VCaP (cell line): Measurements from ENCODE around the gene SLC19A1.

Source experiments
- H3K27ac ChIP-seq: fragments of 450-650 bp; 2 replicates; pipeline ENCODE4 v1.5.1; 2017
- TF ChIP-seq, protein P1 (sequence below): fragments of 450-650 bp; conservative IDR thresholded peaks from 2 replicates; pipeline ENCODE4 v1.5.1; 2017; ENCODE audit warnings: mild to moderate bottlenecking, moderate library complexity

SLC19A1 gene

GRCh38 chr21:45545236-45545570, 3.0 kb upstream of the SLC19A1 start:
- H3K27ac ChIP-seq: no peak overlapping the region
- TF ChIP-seq, protein P1, sequence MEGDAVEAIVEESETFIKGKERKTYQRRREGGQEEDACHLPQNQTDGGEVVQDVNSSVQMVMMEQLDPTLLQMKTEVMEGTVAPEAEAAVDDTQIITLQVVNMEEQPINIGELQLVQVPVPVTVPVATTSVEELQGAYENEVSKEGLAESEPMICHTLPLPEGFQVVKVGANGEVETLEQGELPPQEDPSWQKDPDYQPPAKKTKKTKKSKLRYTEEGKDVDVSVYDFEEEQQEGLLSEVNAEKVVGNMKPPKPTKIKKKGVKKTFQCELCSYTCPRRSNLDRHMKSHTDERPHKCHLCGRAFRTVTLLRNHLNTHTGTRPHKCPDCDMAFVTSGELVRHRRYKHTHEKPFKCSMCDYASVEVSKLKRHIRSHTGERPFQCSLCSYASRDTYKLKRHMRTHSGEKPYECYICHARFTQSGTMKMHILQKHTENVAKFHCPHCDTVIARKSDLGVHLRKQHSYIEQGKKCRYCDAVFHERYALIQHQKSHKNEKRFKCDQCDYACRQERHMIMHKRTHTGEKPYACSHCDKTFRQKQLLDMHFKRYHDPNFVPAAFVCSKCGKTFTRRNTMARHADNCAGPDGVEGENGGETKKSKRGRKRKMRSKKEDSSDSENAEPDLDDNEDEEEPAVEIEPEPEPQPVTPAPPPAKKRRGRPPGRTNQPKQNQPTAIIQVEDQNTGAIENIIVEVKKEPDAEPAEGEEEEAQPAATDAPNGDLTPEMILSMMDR: no peak

- TF ChIP-seq, protein P1: no peak
- H3K27ac ChIP-seq: 0 out of 2 replicates have a peak overlapping the region, but pooled peaks have one; percentile 90
Observed at GRCh38 chr21:45544449-45545235, 2.4 kb upstream of the SLC19A1 start.

DNA sequence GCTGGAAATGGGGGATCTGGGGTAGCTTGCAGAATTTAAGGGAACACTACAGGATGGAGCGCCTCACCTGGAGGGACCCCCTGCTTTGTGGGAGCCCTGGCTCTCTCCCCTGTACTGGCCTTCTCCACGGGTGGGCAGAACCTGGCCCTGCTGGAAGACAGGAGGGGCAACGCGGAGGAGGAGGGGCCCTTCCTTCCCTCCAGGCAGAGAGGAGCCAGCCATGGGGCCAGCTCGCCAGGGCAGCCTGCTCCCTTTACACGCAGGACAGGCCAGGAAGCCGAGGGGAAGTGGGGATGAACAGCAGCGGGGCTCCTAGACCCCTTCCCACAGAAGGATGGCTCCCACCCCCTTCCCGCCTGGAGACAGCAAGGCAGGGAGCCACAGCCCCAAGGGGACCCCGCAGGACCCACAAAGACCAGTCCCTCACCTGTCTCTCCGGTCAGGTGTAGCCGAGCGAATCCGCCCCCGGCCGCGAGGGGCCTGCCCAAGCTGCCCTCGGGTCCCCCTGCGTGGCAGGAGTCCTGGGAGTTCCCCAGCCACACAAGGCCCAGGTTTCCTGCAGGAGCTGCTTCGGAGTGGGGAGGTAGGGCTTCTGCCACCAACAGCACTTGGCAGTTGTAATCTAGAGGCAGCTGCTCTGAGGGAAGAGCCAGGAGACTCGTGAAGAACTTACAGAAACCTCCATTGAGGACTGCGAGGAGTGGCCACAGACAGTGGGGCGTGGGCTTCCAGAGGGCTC, 1.6 kb upstream of the SLC19A1 start:
- TF ChIP-seq, protein P1: no peak
- peak overlapping the region; percentile 90; the same call in 1 of the 2 replicates for H3K27ac ChIP-seq

GRCh38 chr21:45543371-45543709, 1.1 kb upstream of the SLC19A1 start:
- H3K27ac ChIP-seq: peak overlapping the region; percentile 90; the same call in 1 of the 2 replicates
- TF ChIP-seq, protein P1: no peak

- peak overlapping the region; percentile 90 for H3K27ac ChIP-seq
Observed at GRCh38 chr21:45542667-45543370, 579 bp upstream of the SLC19A1 start.

DNA sequence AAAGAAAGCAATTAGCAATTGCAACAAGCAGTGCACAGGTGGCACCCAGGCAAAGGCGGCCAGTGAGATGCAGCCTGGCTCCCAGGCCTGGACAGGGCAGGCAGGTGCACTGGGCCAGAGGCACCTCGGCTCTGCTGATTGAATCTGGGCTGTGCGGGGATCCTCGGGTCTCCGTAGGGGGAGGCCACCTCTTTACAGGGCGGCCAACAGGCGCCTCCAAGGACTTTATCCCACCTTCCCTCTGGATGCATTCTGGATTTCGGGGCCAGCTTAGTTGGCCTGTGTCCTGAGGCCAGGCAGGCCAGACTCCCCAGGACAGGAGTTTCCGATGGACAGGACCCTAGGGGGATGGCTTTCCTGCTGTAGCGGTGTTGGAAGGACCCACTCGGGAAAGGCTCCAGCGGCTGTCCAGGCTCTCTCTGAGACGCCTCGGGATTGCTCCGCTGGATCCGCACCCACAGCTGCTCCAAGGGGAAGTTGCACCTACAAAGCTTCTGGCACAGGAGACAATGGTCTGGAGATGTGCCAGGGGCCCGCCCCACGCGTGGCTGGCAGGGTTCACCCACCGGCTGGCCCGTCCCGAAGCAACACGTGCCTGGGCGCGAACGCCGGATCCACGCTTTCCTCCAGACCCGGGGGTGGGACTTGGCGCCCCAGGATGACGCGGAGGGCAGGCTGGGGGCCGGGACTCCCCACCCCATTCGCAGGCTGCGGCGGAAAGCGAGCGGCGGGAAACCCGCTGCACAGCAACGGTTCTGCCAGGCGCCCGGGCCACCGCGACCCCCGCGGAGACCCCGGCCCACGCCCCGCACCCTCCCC, 810 bp downstream of the SLC19A1 start:
- H3K27ac ChIP-seq: peak overlapping the region; percentile 90
- TF ChIP-seq, protein P1: no peak

More at GRCh38 chr21:45542667-45543370, 579 bp upstream of the SLC19A1 start:
- TF ChIP-seq, protein P1: no peak
